Lower leg skin (tissue), 3 donors: ENCODE results near the gene ALOXE3.

Source experiments
- POLR2A ChIP-seq, 2 donors: fragments of 450-650 bp; IDR thresholded peaks; one replicate each; pipeline ENCODE4 v1.6.1; 2016 to 2017; ENCODE audit warnings: antibody characterized with exemption in 2 of 2, mild to moderate bottlenecking in 1 of 2, moderate library complexity in 1 of 2
- TF ChIP-seq, protein P1 (sequence below), 3 donors: fragments of 450-650 bp; IDR thresholded peaks; one replicate each; pipeline ENCODE4 v1.5.1; 2016; ENCODE audit warnings: antibody characterized with exemption in 3 of 3, mild to moderate bottlenecking in 3 of 3, moderate library complexity in 2 of 3

DNA sequence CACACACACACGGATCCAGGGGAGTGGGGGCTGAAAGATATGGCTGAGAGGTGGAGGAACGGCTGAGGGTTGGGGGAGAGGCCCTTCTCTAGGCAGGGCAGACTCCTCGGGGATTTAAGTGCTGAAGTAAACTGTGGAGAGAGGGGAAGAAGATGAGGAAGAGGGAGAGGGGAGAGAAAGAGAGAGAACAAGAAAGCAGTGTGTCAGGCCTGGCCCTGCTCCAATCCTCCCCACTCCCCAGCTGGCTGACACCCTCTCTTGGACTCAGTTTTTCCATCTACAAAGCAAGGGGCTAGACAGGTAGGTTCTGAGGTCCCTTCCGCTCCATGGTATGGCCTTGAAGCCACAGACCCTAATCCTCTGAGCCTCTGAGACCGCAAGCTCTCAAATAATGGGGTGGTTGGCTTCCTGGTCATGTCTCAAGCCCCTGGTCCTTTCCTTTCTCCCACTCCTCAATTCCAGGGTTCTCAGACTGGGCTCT, 42.5 kb upstream of the ALOXE3 start:
- TF ChIP-seq POLR2A (IDR thresholded peaks at IDR 0.05), result no peak
- TF ChIP-seq, protein P1, sequence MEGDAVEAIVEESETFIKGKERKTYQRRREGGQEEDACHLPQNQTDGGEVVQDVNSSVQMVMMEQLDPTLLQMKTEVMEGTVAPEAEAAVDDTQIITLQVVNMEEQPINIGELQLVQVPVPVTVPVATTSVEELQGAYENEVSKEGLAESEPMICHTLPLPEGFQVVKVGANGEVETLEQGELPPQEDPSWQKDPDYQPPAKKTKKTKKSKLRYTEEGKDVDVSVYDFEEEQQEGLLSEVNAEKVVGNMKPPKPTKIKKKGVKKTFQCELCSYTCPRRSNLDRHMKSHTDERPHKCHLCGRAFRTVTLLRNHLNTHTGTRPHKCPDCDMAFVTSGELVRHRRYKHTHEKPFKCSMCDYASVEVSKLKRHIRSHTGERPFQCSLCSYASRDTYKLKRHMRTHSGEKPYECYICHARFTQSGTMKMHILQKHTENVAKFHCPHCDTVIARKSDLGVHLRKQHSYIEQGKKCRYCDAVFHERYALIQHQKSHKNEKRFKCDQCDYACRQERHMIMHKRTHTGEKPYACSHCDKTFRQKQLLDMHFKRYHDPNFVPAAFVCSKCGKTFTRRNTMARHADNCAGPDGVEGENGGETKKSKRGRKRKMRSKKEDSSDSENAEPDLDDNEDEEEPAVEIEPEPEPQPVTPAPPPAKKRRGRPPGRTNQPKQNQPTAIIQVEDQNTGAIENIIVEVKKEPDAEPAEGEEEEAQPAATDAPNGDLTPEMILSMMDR (IDR thresholded peaks at IDR 0.05), result no peak
